Stimulated activated effector memory CD8-positive, alpha-beta T cell treated with anti-CD3 and anti-CD28 coated beads, Interleukin-12 subunit alpha, Interleukin-12 subunit beta, amount 100 ng/mL, for 72 hours (primary cell): ENCODE measurements around the gene CDKN2B-AS1.

Experiments used
- ATAC-seq: fragments of 150-1000 bp; cut with Tn5 transposase; 2 replicates; pipeline ENCODE4 v1.10.0; 2021
- DNase-seq, 2 donors: peaks; one replicate each; pipeline ENCODE4 v3.0.0; 2021 to 2022; ENCODE audit warnings: low spot score in 2 of 2
- H3K27ac Mint-ChIP-seq: one replicate; pipeline ENCODE4 v1.8.0; 2022; ENCODE audit warnings: mild to moderate bottlenecking, mixed read lengths
- H3K36me3 Mint-ChIP-seq: one replicate; pipeline ENCODE4 v1.8.0; 2022; ENCODE audit warnings: mild to moderate bottlenecking, mixed read lengths
- H3K4me1 Mint-ChIP-seq: one replicate; pipeline ENCODE4 v1.8.0; 2022; ENCODE audit warnings: mixed read lengths
- H3K4me3 Mint-ChIP-seq: one replicate; pipeline ENCODE4 v1.8.0; 2022; ENCODE audit warnings: mild to moderate bottlenecking, mixed read lengths
- H3K9me3 Mint-ChIP-seq: one replicate; pipeline ENCODE4 v1.8.0; 2022; ENCODE audit warnings: mixed read lengths

Gene CDKN2B-AS1

GRCh38 chr9:22064957-22065356 is 70.4 kb downstream of the CDKN2B-AS1 start:
- H3K4me1 Mint-ChIP-seq: no peaks in the 10 kb centered on the region
- no peaks in the 10 kb centered on the region for H3K36me3 Mint-ChIP-seq
- no peak overlapping the region for H3K4me3 Mint-ChIP-seq
- no peaks in the 10 kb centered on the region for H3K9me3 Mint-ChIP-seq
- H3K27ac Mint-ChIP-seq: no peak overlapping the region
- DNase-seq: no peak
- no peak for ATAC-seq

- no peak overlapping the region for H3K27ac Mint-ChIP-seq
- H3K4me1 Mint-ChIP-seq: no peaks in the 10 kb centered on the region
- ATAC-seq (peak; percentile 67), DNase-seq (no peak)
- no peak overlapping the region for H3K4me3 Mint-ChIP-seq
- H3K9me3 Mint-ChIP-seq: no peaks in the 10 kb centered on the region
- H3K36me3 Mint-ChIP-seq: no peaks in the 10 kb centered on the region
These were observed 71.0 kb downstream of the CDKN2B-AS1 start for GRCh38 chr9:22065431-22066200.

GRCh38 chr9:22067196-22067595 is 72.6 kb downstream of the CDKN2B-AS1 start:
- Mint-ChIP-seq H3K4me3 (no peak overlapping the region), H3K27ac (no peak overlapping the region), H3K4me1 (no peaks in the 10 kb centered on the region), H3K36me3 (no peaks in the 10 kb centered on the region), H3K9me3 (no peaks in the 10 kb centered on the region)
- DNase-seq (no peak), ATAC-seq (no peak)

GRCh38 chr9:22068369-22068768 is 73.8 kb downstream of the CDKN2B-AS1 start:
- Mint-ChIP-seq H3K36me3 (no peaks in the 10 kb centered on the region), H3K4me3 (no peak overlapping the region), H3K9me3 (no peaks in the 10 kb centered on the region), H3K27ac (no peak overlapping the region), H3K4me1 (no peaks in the 10 kb centered on the region)
- ATAC-seq: no peak
- no peak for DNase-seq

DNA sequence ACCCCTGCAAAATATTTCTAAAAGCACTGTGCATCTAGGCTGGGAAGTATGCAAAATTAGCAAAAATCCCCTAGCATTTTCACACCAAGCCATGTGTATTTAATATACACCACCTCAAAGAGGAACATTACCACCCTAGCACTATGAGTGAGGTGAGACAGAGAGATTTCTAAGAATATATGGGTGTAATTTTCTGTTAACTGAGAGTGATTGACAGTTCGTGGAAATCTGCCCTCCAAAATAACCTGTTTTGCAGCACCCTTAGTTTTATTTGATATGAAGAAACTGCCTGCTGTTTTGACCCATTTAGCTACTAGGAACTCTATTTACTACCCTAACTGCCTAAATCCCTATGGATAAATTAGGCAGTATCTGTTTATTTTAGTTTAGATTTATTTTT is 78.8 kb downstream of the CDKN2B-AS1 start:
- H3K27ac Mint-ChIP-seq: no peak overlapping the region
- H3K9me3 Mint-ChIP-seq: no peaks in the 10 kb centered on the region
- no peak for DNase-seq
- ATAC-seq: peak; percentile 91
- H3K4me3 Mint-ChIP-seq: no peak overlapping the region
- no peaks in the 10 kb centered on the region for H3K36me3 Mint-ChIP-seq
- peaks cover 12% of the 10 kb centered on the region for H3K4me1 Mint-ChIP-seq

- H3K27ac Mint-ChIP-seq: no peak overlapping the region
- H3K4me1 Mint-ChIP-seq: peaks cover 33% of the 10 kb centered on the region
- H3K4me3 Mint-ChIP-seq: no peak overlapping the region
- DNase-seq (no peak), ATAC-seq (no peak)
- no peaks in the 10 kb centered on the region for H3K36me3 Mint-ChIP-seq
- H3K9me3 Mint-ChIP-seq: no peaks in the 10 kb centered on the region
These were observed 83.5 kb downstream of the CDKN2B-AS1 start for GRCh38 chr9:22078081-22078480.

GRCh38 chr9:22079873-22080341 is 85.3 kb downstream of the CDKN2B-AS1 start:
- DNase-seq: peak in 1 of 2 donors; percentile 71
- peaks cover 33% of the 10 kb centered on the region for H3K4me1 Mint-ChIP-seq
- H3K9me3 Mint-ChIP-seq: no peaks in the 10 kb centered on the region
- H3K4me3 Mint-ChIP-seq: no peak overlapping the region
- H3K36me3 Mint-ChIP-seq: no peaks in the 10 kb centered on the region
- peak; percentile 98 for ATAC-seq
- no peak overlapping the region for H3K27ac Mint-ChIP-seq

DNA sequence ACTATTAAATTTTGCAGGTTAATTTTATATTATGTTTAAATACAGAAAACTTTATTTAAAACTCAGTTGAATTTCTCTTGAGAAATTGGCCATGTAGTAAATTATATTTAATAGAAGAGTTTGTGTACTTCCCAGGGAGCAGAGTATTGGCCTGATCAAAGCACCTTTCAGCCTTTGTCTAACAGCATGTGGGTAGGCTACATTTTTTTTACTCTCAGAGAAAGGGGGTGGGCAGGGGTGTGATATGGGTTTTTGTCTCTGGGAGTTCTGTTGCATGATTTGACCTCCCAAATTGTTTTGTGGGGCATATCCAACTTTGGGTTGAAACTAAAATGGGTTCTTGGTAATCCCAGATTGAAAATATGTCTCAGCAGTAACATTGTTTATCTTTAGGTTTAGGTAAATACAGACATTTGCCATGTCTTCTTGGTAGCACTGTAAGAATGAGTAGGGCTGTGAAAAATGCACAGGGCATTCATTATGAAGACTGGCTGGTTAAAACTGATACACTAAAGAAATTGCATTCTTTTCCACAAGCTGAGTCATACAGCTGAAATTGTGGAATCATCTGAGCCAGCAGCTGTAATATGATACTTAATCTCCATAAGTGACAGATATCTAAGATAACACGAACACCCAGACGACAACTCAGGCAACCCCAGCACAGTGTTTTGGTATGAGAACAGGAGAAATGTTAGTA is 89.9 kb downstream of the CDKN2B-AS1 start:
- ATAC-seq (peak; percentile 3), DNase-seq (no peak)
- H3K4me1 Mint-ChIP-seq: peaks cover 11% of the 10 kb centered on the region
- H3K4me3 Mint-ChIP-seq: no peak overlapping the region
- no peaks in the 10 kb centered on the region for H3K9me3 Mint-ChIP-seq
- H3K36me3 Mint-ChIP-seq: no peaks in the 10 kb centered on the region
- no peak overlapping the region for H3K27ac Mint-ChIP-seq

DNA sequence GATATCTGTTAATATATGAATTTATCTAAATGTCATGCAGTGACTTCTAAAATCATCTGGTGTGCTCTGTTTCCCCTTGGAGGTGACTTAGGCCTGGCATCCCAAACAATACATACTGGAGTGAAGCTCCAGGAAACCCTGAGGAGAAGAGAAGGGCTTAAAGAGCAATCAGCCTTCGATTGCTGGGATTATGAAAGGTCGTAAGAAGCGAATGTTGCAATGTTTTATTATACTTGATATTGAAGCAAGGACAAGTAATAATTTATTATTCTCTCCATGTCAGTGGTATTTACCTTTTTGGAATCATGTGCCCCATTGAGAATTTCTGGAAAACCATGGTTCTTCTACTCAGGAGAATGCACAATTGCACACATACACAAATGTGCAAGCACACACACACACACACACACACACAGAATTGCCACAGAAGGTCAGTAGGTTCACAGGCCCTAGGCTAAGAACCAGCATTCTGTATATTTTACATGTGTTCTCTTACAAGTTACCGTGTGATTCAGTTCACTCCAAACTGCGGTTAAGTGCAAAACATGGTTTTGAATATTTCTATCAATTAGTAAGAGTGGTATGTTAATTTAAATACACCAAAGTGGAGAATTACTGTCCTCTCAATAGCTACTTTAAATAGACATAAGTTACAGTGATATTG is 93.6 kb downstream of the CDKN2B-AS1 start:
- ATAC-seq: no peak
- H3K36me3 Mint-ChIP-seq: no peaks in the 10 kb centered on the region

DNA sequence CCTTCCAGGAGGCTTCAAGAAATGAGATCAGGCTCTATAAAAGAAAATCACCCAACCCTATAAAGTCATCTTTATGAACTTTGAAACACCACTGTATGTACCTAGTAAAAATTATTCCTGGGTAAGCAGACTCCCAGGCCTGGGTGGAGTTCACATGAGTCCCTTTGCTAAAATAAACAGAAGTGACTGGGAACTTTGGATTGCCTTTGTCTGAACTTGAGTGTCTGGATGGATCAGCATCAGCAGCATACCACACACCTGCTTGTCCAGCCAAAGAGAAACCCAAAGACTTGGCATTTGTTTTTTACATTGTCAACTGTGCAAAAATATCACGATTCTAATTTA is 94.1 kb downstream of the CDKN2B-AS1 start:
- DNase-seq: no peak
- no peak overlapping the region for H3K4me3 Mint-ChIP-seq
- H3K9me3 Mint-ChIP-seq: no peaks in the 10 kb centered on the region
- ATAC-seq: no peak
- H3K27ac Mint-ChIP-seq: no peak overlapping the region
- H3K4me1 Mint-ChIP-seq: no peaks in the 10 kb centered on the region
- H3K36me3 Mint-ChIP-seq: no peaks in the 10 kb centered on the region

More for the DNA sequence above, 93.6 kb downstream of the CDKN2B-AS1 start:
- Mint-ChIP-seq H3K4me3 (no peak overlapping the region), H3K4me1 (no peaks in the 10 kb centered on the region), H3K9me3 (no peaks in the 10 kb centered on the region), H3K27ac (no peak overlapping the region)
- DNase-seq: no peak

- Mint-ChIP-seq H3K27ac (no peak overlapping the region), H3K4me3 (no peak overlapping the region), H3K36me3 (no peaks in the 10 kb centered on the region), H3K4me1 (peaks cover 13% of the 10 kb centered on the region), H3K9me3 (no peaks in the 10 kb centered on the region)
- no peak for DNase-seq
- peak; percentile 95 for ATAC-seq
These were observed 103.1 kb downstream of the CDKN2B-AS1 start for GRCh38 chr9:22097707-22098106.

- Mint-ChIP-seq H3K4me1 (peaks cover 14% of the 10 kb centered on the region), H3K36me3 (no peaks in the 10 kb centered on the region), H3K27ac (no peak overlapping the region), H3K9me3 (no peaks in the 10 kb centered on the region), H3K4me3 (no peak overlapping the region)
- ATAC-seq (no peak), DNase-seq (no peak)
These were observed 104.2 kb downstream of the CDKN2B-AS1 start for GRCh38 chr9:22098643-22099332.

GRCh38 chr9:22100626-22101025 is 106.0 kb downstream of the CDKN2B-AS1 start:
- no peak overlapping the region for H3K27ac Mint-ChIP-seq

DNA sequence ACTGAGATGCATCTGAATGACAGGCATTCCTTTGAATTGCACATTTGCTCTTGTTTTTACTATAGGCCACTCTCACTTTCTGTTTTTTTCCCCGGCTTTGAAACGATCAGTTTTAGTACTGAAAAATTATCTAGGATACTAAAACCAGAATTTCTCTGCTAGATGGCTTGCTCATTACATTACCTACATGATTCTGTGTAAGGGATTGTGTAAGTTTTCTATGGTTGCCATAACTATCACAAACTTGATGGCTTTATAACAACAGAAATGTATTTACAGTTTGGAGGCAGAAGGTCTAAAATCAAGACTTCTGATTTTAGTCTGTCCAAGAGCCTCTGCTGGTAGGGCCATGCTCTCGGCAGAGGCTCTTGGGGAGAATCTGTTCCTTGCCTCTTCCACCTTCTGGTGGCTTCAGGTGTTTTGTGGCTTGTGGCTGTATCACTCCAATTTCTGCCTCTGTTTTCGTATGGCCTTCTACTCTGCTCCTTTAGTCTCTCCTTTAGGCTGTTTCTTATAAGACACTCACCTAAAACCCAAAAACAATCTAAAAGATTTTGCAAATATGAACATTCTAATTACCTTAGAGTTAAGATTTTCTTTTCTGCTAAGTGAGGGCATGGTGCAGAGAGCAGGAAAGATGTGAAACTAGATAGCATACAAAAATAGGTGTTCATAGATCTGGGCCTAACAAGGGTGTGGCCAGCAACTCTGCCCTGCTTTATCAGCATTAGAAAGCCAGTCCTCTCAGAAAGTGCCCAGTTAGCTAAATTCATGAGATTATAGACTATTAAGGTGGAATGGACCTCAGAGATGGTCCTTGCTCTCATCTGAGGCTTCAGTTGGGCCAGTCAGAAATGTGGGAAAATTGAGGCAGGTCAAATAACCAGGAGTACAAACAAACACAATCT is 107.8 kb downstream of the CDKN2B-AS1 start:
- ATAC-seq (peak; percentile 24), DNase-seq (no peak)
- Mint-ChIP-seq H3K27ac (no peak overlapping the region), H3K36me3 (no peaks in the 10 kb centered on the region), H3K9me3 (no peaks in the 10 kb centered on the region), H3K4me1 (peaks cover 28% of the 10 kb centered on the region), H3K4me3 (no peak overlapping the region)

More at GRCh38 chr9:22100626-22101025, 106.0 kb downstream of the CDKN2B-AS1 start:
- DNase-seq (no peak), ATAC-seq (no peak)
- no peaks in the 10 kb centered on the region for H3K9me3 Mint-ChIP-seq
- H3K4me3 Mint-ChIP-seq: no peak overlapping the region
- H3K4me1 Mint-ChIP-seq: peaks cover 26% of the 10 kb centered on the region
- no peaks in the 10 kb centered on the region for H3K36me3 Mint-ChIP-seq
